Islet precursor cell (in vitro differentiated cells): Measurements from ENCODE around the gene GAPDH.
"Not testable (repeated sequence)": the region's sequence is repeated elsewhere in the genome, so short reads cannot be mapped to it uniquely, and the experiment has no call there.

Experiments
- DNase-seq: peaks from one replicate; pipeline ENCODE4 v3.0.0-alpha.2; 2018

The GAPDH gene

GRCh38 chr12:6547987-6548386 is 13.7 kb downstream of the GAPDH start:
- peak; percentile 90 for DNase-seq

- no peak for DNase-seq
Observed at GRCh38 chr12:6548556-6548955, 14.2 kb downstream of the GAPDH start.

- DNase-seq, result no peak
Observed at GRCh38 chr12:6548966-6549683, 14.8 kb downstream of the GAPDH start.

- no peak for DNase-seq
Observed at GRCh38 chr12:6549684-6550151, 15.4 kb downstream of the GAPDH start.

- no peak for DNase-seq
Observed at GRCh38 chr12:6550294-6551062, 16.2 kb downstream of the GAPDH start.

GRCh38 chr12:6551063-6551461 is 16.7 kb downstream of the GAPDH start:
- no peak for DNase-seq

- DNase-seq, result peak; percentile 83
Observed at GRCh38 chr12:6551496-6552139, 17.3 kb downstream of the GAPDH start.

- DNase-seq, result no peak
Observed at GRCh38 chr12:6552140-6552551, 17.8 kb downstream of the GAPDH start.

- DNase-seq, result no peak
Observed at GRCh38 chr12:6553051-6553868, 18.9 kb downstream of the GAPDH start.

GRCh38 chr12:6554168-6555017 is 20.1 kb downstream of the GAPDH start:
- peak; percentile 97 for DNase-seq

- no peak for DNase-seq
Observed at GRCh38 chr12:6555018-6555691, 20.8 kb downstream of the GAPDH start.

GRCh38 chr12:6556496-6556817 is 22.1 kb downstream of the GAPDH start:
- not testable (repeated sequence) for DNase-seq

GRCh38 chr12:6556857-6557256 is 22.5 kb downstream of the GAPDH start:
- DNase-seq, result no peak

- DNase-seq, result not testable (repeated sequence)
Observed at GRCh38 chr12:6558014-6558760, 23.9 kb downstream of the GAPDH start.

GRCh38 chr12:6559500-6559899 is 25.2 kb downstream of the GAPDH start:
- DNase-seq, result no peak

GRCh38 chr12:6560501-6561205 is 26.3 kb downstream of the GAPDH start:
- DNase-seq, result no peak

- DNase-seq, result no peak
Observed at GRCh38 chr12:6562881-6563280, 28.6 kb downstream of the GAPDH start.

- peak; percentile 80 for DNase-seq
Observed at GRCh38 chr12:6563448-6564050, 29.2 kb downstream of the GAPDH start.

- no peak for DNase-seq
Observed at GRCh38 chr12:6567112-6567670, 32.9 kb downstream of the GAPDH start.
